HepG2 (cell line): ENCODE measurements around the gene DDX43. TPM values are rescaled to one million over a fixed set of nuclear protein-coding genes. Genes with fewer than 3 reads are reported as not detected.

Source experiments
- ATAC-seq: fragments of 200-7000 bp; cut with Tn5 transposase; 3 replicates; pipeline ENCODE4 v1.9.1; 2020; ENCODE audit warnings: mild to moderate bottlenecking, moderate library complexity
- BruUV-seq: library from RNA; stranded (reverse); fragments of 400-500 nt; replicated peaks from 2 replicates; lab custom pipeline; 2021; lab: Mats Ljungman, UMichigan
- CTCF ChIA-PET: fragments of 300-600 bp; formaldehyde crosslinking; extraction: SDS; loops from one replicate; lab custom pipeline; 2021; ENCODE audit warnings: low total read pairs, inconsistent platforms, low intra/inter-chr PET ratio; lab: Yijun Ruan, JAX
- POLR2A ChIA-PET: fragments of 350-600 bp; sonication (Branson Sonifier 250); formaldehyde crosslinking; loops from one replicate; lab custom pipeline; 2020; ENCODE audit warnings: antibody characterized with exemption, inconsistent platforms; lab: Yijun Ruan, JAX
- DNase-seq: peaks from one replicate; pipeline ENCODE4 v3.0.0-alpha.2; 2015; ENCODE audit warnings: low spot score
- FAIRE-seq: peaks from 3 replicates; lab custom pipeline; 2011; peaks lifted over from hg19 to GRCh38; lab: Jason Lieb, UNC
- H2AFZ ChIP-seq: one replicate; pipeline ENCODE4 v1.6.1; 2011; ENCODE audit warnings: low read length, inconsistent platforms
- H3K27ac ChIP-seq: fragments of 300-600 bp; 3 replicates; pipeline ENCODE4 v1.8.0; 2011; ENCODE audit warnings: mixed run types, mild to moderate bottlenecking, mixed read lengths, low read length, inconsistent platforms; ENCODE audit not compliant: insufficient read depth; ENCODE audit errors: extremely low read length
- H3K27me3 ChIP-seq, 2 experiments: fragments of 200-600 bp in 1 of 2; 2 replicates in 1 of 2; 3 replicates in 1 of 2; pipeline versions ENCODE4 v1.6.0 to v1.8.0; 2011; ENCODE audit warnings: low read length in 2 of 2, mild to moderate bottlenecking in 2 of 2, moderate library complexity in 2 of 2, inconsistent platforms in 1 of 2; ENCODE audit not compliant: insufficient read depth in 2 of 2, control insufficient read depth in 1 of 2
- H3K36me3 ChIP-seq, 2 experiments: fragments of 200-600 bp in 1 of 2; replicated peaks in 1 of 2; 2 replicates in 1 of 2; 3 replicates in 1 of 2; pipeline versions ENCODE4 v1.5.1 to v1.8.0; 2011; ENCODE audit warnings: low read length in 2 of 2, inconsistent platforms in 1 of 2; ENCODE audit not compliant: insufficient read depth in 2 of 2, control insufficient read depth in 1 of 2
- H3K4me1 ChIP-seq: 2 replicates; pipeline ENCODE4 v1.5.1; 2012; ENCODE audit warnings: low read length, inconsistent platforms; ENCODE audit not compliant: insufficient read depth
- H3K4me2 ChIP-seq: 2 replicates; pipeline ENCODE4 v1.6.0; 2011; ENCODE audit warnings: low read depth, low read length, inconsistent platforms
- H3K4me3 ChIP-seq, 3 experiments: fragments of 200-600 bp in 1 of 3; sonication (generic), shearing (Covaris generic) in 1 of 3; replicated peaks in 1 of 3; 2 replicates each; pipeline ENCODE4 v1.5.1; 2011 to 2016; ENCODE audit warnings: low read length in 3 of 3, inconsistent platforms in 2 of 3, low read depth in 2 of 3, mild to moderate bottlenecking in 2 of 3, control low read depth in 1 of 3, mixed read lengths in 1 of 3; ENCODE audit not compliant: insufficient read depth in 1 of 3
- H3K79me2 ChIP-seq: one replicate; pipeline ENCODE4 v1.6.1; 2011; ENCODE audit warnings: low read length, inconsistent platforms; ENCODE audit not compliant: insufficient read depth
- H3K9ac ChIP-seq: 2 replicates; pipeline ENCODE4 v1.6.0; 2011; ENCODE audit warnings: mild to moderate bottlenecking, low read depth, low read length, inconsistent platforms; ENCODE audit not compliant: insufficient read depth
- H3K9me3 ChIP-seq: 2 replicates; pipeline ENCODE4 v1.5.1; 2012; ENCODE audit warnings: mild to moderate bottlenecking, low read length
- H4K20me1 ChIP-seq: 2 replicates; pipeline ENCODE4 v1.6.0; 2011; ENCODE audit warnings: inconsistent platforms, mild to moderate bottlenecking, low read length, moderate library complexity; ENCODE audit not compliant: insufficient read depth
- ATRX ChIP-seq: sonication (generic); formaldehyde crosslinking; IDR thresholded peaks from 2 replicates; pipeline ENCODE4 v1.4.0; 2020; ENCODE audit warnings: missing genetic modification reagents, borderline replicate concordance
- CBX5 ChIP-seq: sonication (generic); formaldehyde crosslinking; IDR thresholded peaks from 2 replicates; pipeline ENCODE4 v1.4.0; 2020; ENCODE audit warnings: missing genetic modification reagents, borderline replicate concordance
- CREB3 ChIP-seq: sonication (generic); formaldehyde crosslinking; IDR thresholded peaks from 2 replicates; pipeline ENCODE4 v1.5.0; 2020; ENCODE audit warnings: missing genetic modification reagents
- FOSL1 ChIP-seq: sonication (generic); formaldehyde crosslinking; IDR thresholded peaks from 2 replicates; pipeline ENCODE4 v1.9.0; 2021; ENCODE audit warnings: missing genetic modification reagents, borderline replicate concordance
- FUBP1 ChIP-seq: sonication (generic); formaldehyde crosslinking; IDR thresholded peaks from 2 replicates; pipeline ENCODE4 v1.5.1; 2020; ENCODE audit warnings: missing genetic modification reagents, mild to moderate bottlenecking, borderline replicate concordance
- KAT7 ChIP-seq: IDR thresholded peaks from 2 replicates; pipeline ENCODE4 v1.6.1; 2018; ENCODE audit warnings: borderline replicate concordance, missing compliant biosample characterization
- RELA ChIP-seq: sonication (generic); formaldehyde crosslinking; IDR thresholded peaks from 2 replicates; pipeline ENCODE4 v1.4.0; 2020; ENCODE audit warnings: missing genetic modification reagents
- RFX5 ChIP-seq: IDR thresholded peaks from 2 replicates; pipeline ENCODE4 v1.6.1; 2011; ENCODE audit warnings: low read depth, low read length, improper control_type of control experiment
- SNAPC2 ChIP-seq: sonication (generic); formaldehyde crosslinking; IDR thresholded peaks from 2 replicates; pipeline ENCODE4 v1.8.1; 2022; ENCODE audit warnings: mild to moderate bottlenecking, missing genetic modification reagents
- TFAP4 ChIP-seq: sonication (generic); IDR thresholded peaks from 2 replicates; pipeline ENCODE4 v1.6.1; 2016; ENCODE audit warnings: low read depth, borderline replicate concordance
- ZKSCAN8 ChIP-seq: IDR thresholded peaks from 2 replicates; pipeline ENCODE4 v1.6.1; 2016; ENCODE audit warnings: borderline replicate concordance, missing genetic modification reagents, missing compliant biosample characterization
- ZMYM4 ChIP-seq: sonication (generic); formaldehyde crosslinking; IDR thresholded peaks from 2 replicates; pipeline ENCODE4 v1.8.1; 2023; ENCODE audit warnings: mild to moderate bottlenecking, missing genetic modification reagents
- ZNF121 ChIP-seq: sonication (generic); formaldehyde crosslinking; IDR thresholded peaks from 2 replicates; pipeline ENCODE4 v1.5.0; 2020; ENCODE audit warnings: mild to moderate bottlenecking, missing genetic modification reagents
- ZNF256 ChIP-seq: sonication (generic); formaldehyde crosslinking; conservative IDR thresholded peaks from 2 replicates; pipeline ENCODE4 v1.4.0; 2020; ENCODE audit warnings: missing genetic modification reagents
- ZNF350 ChIP-seq: sonication (generic); formaldehyde crosslinking; IDR thresholded peaks from 2 replicates; pipeline ENCODE4 v1.4.0; 2020; ENCODE audit warnings: mild to moderate bottlenecking, low read depth, missing genetic modification reagents, borderline replicate concordance
- ZNF672 ChIP-seq: sonication (generic); formaldehyde crosslinking; IDR thresholded peaks from 2 replicates; pipeline ENCODE4 v1.8.1; 2022; ENCODE audit warnings: missing genetic modification reagents
- WGBS: methylation state at CpG from one replicate; pipeline ENCODE4 v1.1.6; 2017; ENCODE audit warnings: low lambda C conversion rate; 5-methylcytosine and 5-hydroxymethylcytosine counted together
- in situ Hi-C: cut with HindIII; loops from 2 replicates; pipeline ENCODE4 v1.10.0; 2017; ENCODE audit warnings: low pct_unique_long_range_greater_than_20kb; ENCODE audit not compliant: extremely low pct_ligation_motif_present
- intact Hi-C: fragments of 100-400 bp; cut with micrococcal nuclease; formaldehyde crosslinking; loops from one replicate; pipeline ENCODE4 v1.10.0; 2022; ENCODE audit not compliant: unreplicated experiment
- polyA plus RNA-seq, 8 experiments: library from polyadenylated mRNA; depleted of rRNA in 3 of 8; stranded (reverse) in 7 of 8; unstranded in 1 of 8; fragments of >200 nt; fragmentation: Illumina TruSeq in 4 of 8; extraction: Trizol in 4 of 8; gene quantifications; 2 replicates each; pipeline versions ENCODE4 v1.2.1 to v1.2.3, GENCODE V29; 2011 to 2016; ENCODE audit warnings: low read depth in 4 of 8, missing spikeins in 1 of 8, mixed read lengths in 1 of 8; ENCODE audit not compliant: insufficient read depth in 1 of 8
- total RNA-seq, 5 experiments: library from RNA; depleted of rRNA; stranded (reverse); fragments of >200 nt; fragmentation: Illumina TruSeq; extraction: Trizol; gene quantifications; 2 replicates each; pipeline ENCODE4 v1.2.3, GENCODE V29; 2016; ENCODE audit warnings: low read depth in 1 of 5
- TF ChIP-seq, protein P1 (sequence below): sonication (generic); formaldehyde crosslinking; IDR thresholded peaks from 2 replicates; pipeline ENCODE4 v1.8.0; 2022; ENCODE audit warnings: missing genetic modification reagents, mild to moderate bottlenecking, inconsistent platforms, borderline replicate concordance
- TF ChIP-seq, protein P2 (sequence below): sonication (generic); formaldehyde crosslinking; IDR thresholded peaks from 2 replicates; pipeline ENCODE4 v1.5.0; 2020; ENCODE audit warnings: missing genetic modification reagents, mild to moderate bottlenecking, borderline replicate concordance

The DDX43 gene
- total and polyA plus RNA-seq, 2 of the 13 experiments (the other 11 are each of a cell fraction or from before 2014, with no cell fraction given) = not detected

- DNase-seq = no peak
- Histone ChIP-seq H3K9me3 (no peaks in the 10 kb centered on the region), H3K36me3 (no peaks in the 10 kb centered on the region), H3K27me3 (peaks cover 0 to 6% of the 10 kb centered on the region in 2 experiments; a peak in 3 of 5 replicates), H3K79me2 (no peaks in the 10 kb centered on the region), H3K4me2 (no peak overlapping the region), H4K20me1 (no peaks in the 10 kb centered on the region), H3K4me1 (0 out of 2 replicates have a peak, but pooled peaks cover 6% of the 10 kb centered on the region), H2AFZ (no peak overlapping the region), H3K9ac (no peak overlapping the region), H3K4me3 (no peak overlapping the region), H3K27ac (no peak overlapping the region)
- ATAC-seq = no peak
- CTCF ChIA-PET = no interaction called here
- intact Hi-C loops (no loop called here), in situ Hi-C loops (no loop called here)
- WGBS = 15% methylated on average over 2 of the region's 2 CpGs
- no peak for FAIRE-seq
- TF ChIP-seq ZNF672 = no peak
- no peak for TF ChIP-seq ZNF121 (CRISPR knock-in tag)
- TF ChIP-seq, protein P1, sequence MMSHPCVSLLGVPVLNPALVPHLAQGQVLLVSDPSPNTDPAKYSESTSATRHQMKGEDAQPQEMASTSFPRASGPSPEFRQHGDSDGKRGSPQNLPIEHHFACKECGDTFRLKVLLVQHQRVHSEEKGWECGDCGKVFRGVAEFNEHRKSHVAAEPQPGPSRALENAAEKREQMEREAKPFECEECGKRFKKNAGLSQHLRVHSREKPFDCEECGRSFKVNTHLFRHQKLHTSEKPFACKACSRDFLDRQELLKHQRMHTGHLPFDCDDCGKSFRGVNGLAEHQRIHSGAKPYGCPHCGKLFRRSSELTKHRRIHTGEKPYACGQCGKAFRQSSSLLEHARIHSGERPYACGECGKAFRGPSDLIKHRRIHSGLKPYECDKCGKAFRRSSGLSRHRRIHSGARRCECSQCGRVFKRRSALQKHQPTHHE (CRISPR knock-in tag) = no peak
- TF ChIP-seq FOSL1 = no peak
- no peak for TF ChIP-seq TFAP4
- TF ChIP-seq RELA = no peak
- TF ChIP-seq ZNF256 (CRISPR knock-in tag) = no peak
- TF ChIP-seq, protein P2, sequence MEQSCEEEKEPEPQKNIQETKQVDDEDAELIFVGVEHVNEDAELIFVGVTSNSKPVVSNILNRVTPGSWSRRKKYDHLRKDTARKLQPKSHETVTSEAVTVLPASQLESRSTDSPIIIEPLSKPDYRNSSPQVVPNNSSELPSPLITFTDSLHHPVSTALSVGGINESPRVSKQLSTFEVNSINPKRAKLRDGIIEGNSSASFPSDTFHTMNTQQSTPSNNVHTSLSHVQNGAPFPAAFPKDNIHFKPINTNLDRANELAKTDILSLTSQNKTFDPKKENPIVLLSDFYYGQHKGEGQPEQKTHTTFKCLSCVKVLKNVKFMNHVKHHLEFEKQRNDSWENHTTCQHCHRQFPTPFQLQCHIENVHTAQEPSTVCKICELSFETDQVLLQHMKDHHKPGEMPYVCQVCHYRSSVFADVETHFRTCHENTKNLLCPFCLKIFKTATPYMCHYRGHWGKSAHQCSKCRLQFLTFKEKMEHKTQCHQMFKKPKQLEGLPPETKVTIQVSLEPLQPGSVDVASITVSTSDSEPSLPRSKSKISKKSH (CRISPR knock-in tag) = no peak
- TF ChIP-seq KAT7 = no peak
- no peak for TF ChIP-seq ATRX (CRISPR knock-in tag)
- no peak for TF ChIP-seq CREB3 (CRISPR knock-in tag)
- no peak for TF ChIP-seq ZMYM4 (CRISPR knock-in tag)
- no peak for TF ChIP-seq SNAPC2
- no peak for TF ChIP-seq CBX5
- no peak for TF ChIP-seq RFX5
- TF ChIP-seq ZKSCAN8 (CRISPR knock-in tag) = no peak
- TF ChIP-seq FUBP1 = no peak
- TF ChIP-seq ZNF350 = no peak
- POLR2A ChIA-PET = no interaction called here
- no TSS peak for BruUV-seq
Observed at GRCh38 chr6:73391675-73392074, 3.0 kb upstream of the DDX43 start.
